ENCODE results near the gene CRYGA.

The CRYGA gene

DNA sequence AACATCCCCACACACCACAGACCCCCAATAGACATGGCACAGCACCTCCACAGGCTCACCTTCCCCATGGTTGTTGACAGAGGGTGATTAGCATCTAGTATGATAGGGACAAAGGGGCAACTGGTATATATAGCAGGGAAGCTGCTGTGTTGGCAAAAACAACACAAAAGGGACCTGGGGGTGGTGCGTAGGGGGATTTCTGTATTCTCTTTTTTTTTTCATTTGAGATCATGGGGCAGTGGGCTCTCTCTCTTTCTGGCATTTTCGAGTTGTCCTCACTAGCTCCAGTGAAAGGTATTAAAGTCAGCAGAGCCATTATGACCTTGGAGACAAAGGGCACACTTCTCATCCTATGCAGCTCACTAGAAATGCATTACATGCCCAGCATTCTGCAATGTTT lies at the start of gene CRYGA:
Gene CRYGA, minus strand, starts transcription at position 101 of the 400 bp plus-strand sequence. Its CDS starts 33 bp downstream, at position 68.
- no peak within 1 kb of the TSS for H3K27ac ChIP-seq
- ChIA-PET POLR2A (ENCODE audit: low non-redundant PET) (no interaction called here), CTCF (no interaction called here)
- TF ChIP-seq, protein P1, sequence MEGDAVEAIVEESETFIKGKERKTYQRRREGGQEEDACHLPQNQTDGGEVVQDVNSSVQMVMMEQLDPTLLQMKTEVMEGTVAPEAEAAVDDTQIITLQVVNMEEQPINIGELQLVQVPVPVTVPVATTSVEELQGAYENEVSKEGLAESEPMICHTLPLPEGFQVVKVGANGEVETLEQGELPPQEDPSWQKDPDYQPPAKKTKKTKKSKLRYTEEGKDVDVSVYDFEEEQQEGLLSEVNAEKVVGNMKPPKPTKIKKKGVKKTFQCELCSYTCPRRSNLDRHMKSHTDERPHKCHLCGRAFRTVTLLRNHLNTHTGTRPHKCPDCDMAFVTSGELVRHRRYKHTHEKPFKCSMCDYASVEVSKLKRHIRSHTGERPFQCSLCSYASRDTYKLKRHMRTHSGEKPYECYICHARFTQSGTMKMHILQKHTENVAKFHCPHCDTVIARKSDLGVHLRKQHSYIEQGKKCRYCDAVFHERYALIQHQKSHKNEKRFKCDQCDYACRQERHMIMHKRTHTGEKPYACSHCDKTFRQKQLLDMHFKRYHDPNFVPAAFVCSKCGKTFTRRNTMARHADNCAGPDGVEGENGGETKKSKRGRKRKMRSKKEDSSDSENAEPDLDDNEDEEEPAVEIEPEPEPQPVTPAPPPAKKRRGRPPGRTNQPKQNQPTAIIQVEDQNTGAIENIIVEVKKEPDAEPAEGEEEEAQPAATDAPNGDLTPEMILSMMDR (conservative IDR thresholded peaks at IDR 0.05; ENCODE audit: low read depth): no peak
- no peak for DNase-seq (ENCODE audit: low spot score)

DNA sequence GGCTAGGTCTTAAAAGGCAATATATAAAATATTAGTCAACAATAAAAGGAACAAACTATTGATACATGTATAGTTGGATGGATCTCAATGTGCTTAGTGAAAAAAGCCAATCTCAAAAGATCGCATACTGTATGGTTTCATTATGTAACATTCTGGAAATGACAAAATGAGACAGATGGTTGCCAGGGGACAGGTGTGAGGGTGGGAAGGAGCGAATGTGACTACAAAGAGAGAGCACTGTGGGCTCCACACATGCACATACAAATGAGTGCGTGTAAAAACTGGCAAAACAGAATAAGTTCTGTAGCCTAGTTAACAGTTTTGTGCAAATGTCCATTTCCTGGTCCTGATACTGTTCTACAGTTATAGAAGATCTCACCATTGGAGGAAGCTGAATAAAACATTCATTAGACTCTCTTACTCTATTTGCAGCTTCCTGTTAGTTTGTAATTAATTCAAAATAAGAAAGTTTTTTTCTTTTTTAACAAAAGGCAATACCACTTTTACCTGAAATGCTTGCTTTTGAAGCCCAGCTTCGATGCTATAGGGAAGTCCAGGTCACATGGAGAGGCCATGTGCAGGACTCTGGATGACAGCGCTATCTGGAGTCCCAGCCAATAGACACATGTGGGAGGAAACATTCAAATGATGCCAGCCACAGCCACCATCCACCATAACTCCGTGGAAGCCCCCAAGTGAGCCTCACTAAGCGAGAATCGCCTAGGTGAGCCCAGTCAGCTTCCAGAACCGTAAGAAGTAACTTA lies 47.5 kb upstream of the CRYGA start:
- no peak overlapping the region for H3K27ac ChIP-seq
- ChIA-PET CTCF (no interaction called here), POLR2A (ENCODE audit: low non-redundant PET) (no interaction called here)
- TF ChIP-seq, protein P1 (conservative IDR thresholded peaks at IDR 0.05; ENCODE audit: low read depth): no peak
- no peak for DNase-seq (ENCODE audit: low spot score)

GRCh38 chr2:208208335-208209085 lies 45.1 kb upstream of the CRYGA start:
- ChIA-PET CTCF (interaction anchor here (0.7 kb wide), 1 partner anchor 11 kb away, joined by 3 read pairs; no protein-coding TSS in a partner anchor), POLR2A (ENCODE audit: low non-redundant PET) (no interaction called here)

GRCh38 chr2:208207769-208208168 lies 44.4 kb upstream of the CRYGA start:
- no peak overlapping the region for H3K27ac ChIP-seq
- ChIA-PET CTCF (interaction anchor here (0.7 kb wide), 1 partner anchor 139 kb away, joined by 3 read pairs; no protein-coding TSS in a partner anchor), POLR2A (ENCODE audit: low non-redundant PET) (no interaction called here)
- no peak for DNase-seq (ENCODE audit: low spot score)
- TF ChIP-seq, protein P1 (conservative IDR thresholded peaks at IDR 0.05; ENCODE audit: low read depth): no peak

More at GRCh38 chr2:208208335-208209085, 45.1 kb upstream of the CRYGA start:
- TF ChIP-seq, protein P1 (conservative IDR thresholded peaks at IDR 0.05; ENCODE audit: low read depth): no peak
- DNase-seq (ENCODE audit: low spot score): no peak
- no peak overlapping the region for H3K27ac ChIP-seq

GRCh38 chr2:208204166-208204565 lies 40.8 kb upstream of the CRYGA start:
- ChIA-PET POLR2A (ENCODE audit: low non-redundant PET) (no interaction called here), CTCF (no interaction called here)
- no peak overlapping the region for H3K27ac ChIP-seq
- DNase-seq (ENCODE audit: low spot score): no peak
- TF ChIP-seq, protein P1 (conservative IDR thresholded peaks at IDR 0.05; ENCODE audit: low read depth): no peak

DNA sequence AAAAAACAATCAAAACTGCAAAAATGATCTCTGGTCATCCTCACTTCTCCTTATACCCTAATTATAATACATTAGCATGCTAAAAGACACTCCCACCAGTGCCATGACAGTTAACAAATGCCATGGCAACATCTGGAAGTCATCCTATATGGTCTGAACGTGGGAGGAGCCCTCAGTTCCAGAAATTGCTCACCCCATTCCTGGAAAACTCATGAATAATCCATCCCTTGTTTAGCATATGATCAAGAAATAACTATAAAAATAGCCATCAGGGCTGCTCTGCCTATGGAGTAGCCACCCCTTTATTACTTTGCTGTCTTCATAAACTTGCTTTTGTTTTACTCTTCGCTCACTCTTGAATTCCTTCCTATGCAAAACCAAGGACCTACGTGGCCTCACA lies 32.1 kb upstream of the CRYGA start:
- no peak overlapping the region for H3K27ac ChIP-seq
- no peak for DNase-seq (ENCODE audit: low spot score)
- ChIA-PET POLR2A (ENCODE audit: low non-redundant PET) (no interaction called here), CTCF (no interaction called here)
- TF ChIP-seq, protein P1 (conservative IDR thresholded peaks at IDR 0.05; ENCODE audit: low read depth): no peak
